Stimulated activated CD4-positive, alpha-beta T cell treated with anti-CD3 and anti-CD28 coated beads, Interleukin-2, amount 100 ng/mL, for 48 hours (primary cell): ENCODE data around the gene NR2F2.

ENCODE experiments used
- DNase-seq, 2 donors: peaks; one replicate each; pipeline ENCODE4 v3.0.0-alpha.2; 2020

The NR2F2 gene

GRCh38 chr15:96320703-96321638, 9.5 kb upstream of the NR2F2 start:
- DNase-seq, result no peak

GRCh38 chr15:96321639-96322535, 8.6 kb upstream of the NR2F2 start:
- no peak for DNase-seq

GRCh38 chr15:96322536-96323318, 7.8 kb upstream of the NR2F2 start:
- DNase-seq, result no peak

GRCh38 chr15:96323319-96324145, 7.0 kb upstream of the NR2F2 start:
- DNase-seq, result no peak

GRCh38 chr15:96324192-96324895, 6.2 kb upstream of the NR2F2 start:
- no peak for DNase-seq

GRCh38 chr15:96324940-96325540, 5.5 kb upstream of the NR2F2 start:
- no peak for DNase-seq

GRCh38 chr15:96325541-96326327, 4.8 kb upstream of the NR2F2 start:
- no peak for DNase-seq

- no peak for DNase-seq
These were observed 4.0 kb upstream of the NR2F2 start for GRCh38 chr15:96326328-96327154.

- no peak for DNase-seq
These were observed 3.3 kb upstream of the NR2F2 start for GRCh38 chr15:96327155-96327741.

GRCh38 chr15:96328181-96328876, 2.2 kb upstream of the NR2F2 start:
- no peak for DNase-seq

GRCh38 chr15:96328877-96329195, 1.7 kb upstream of the NR2F2 start:
- DNase-seq, result no peak

- DNase-seq, result no peak
These were observed 1.0 kb upstream of the NR2F2 start for GRCh38 chr15:96329403-96329981.

GRCh38 chr15:96330064-96330449, 443 bp upstream of the NR2F2 start:
- no peak for DNase-seq

- DNase-seq, result no peak
These were observed 844 bp downstream of the NR2F2 start for GRCh38 chr15:96331144-96331944.

GRCh38 chr15:96331945-96332636, 1.6 kb downstream of the NR2F2 start:
- DNase-seq, result no peak

- no peak for DNase-seq
These were observed 2.2 kb downstream of the NR2F2 start for GRCh38 chr15:96332637-96333121.
